Esophagus muscularis mucosa (tissue), 3 donors: Measurements from ENCODE around the gene TBC1D2.

Experiments used
- POLR2A ChIP-seq: fragments of 450-650 bp; IDR thresholded peaks from one replicate; pipeline ENCODE4 v1.6.1; 2017; ENCODE audit warnings: antibody characterized with exemption, moderate library complexity, mild to moderate bottlenecking, low read depth
- TF ChIP-seq, protein P1 (sequence below), 3 experiments: fragments of 200-600 bp in 2 of 3; fragments of 450-650 bp in 1 of 3; sonication (generic) in 2 of 3; IDR thresholded peaks; one replicate each; pipeline ENCODE4 v1.5.1; 2017 to 2019; ENCODE audit warnings: antibody characterized with exemption in 3 of 3, mild to moderate bottlenecking in 2 of 3, moderate library complexity in 1 of 3

DNA sequence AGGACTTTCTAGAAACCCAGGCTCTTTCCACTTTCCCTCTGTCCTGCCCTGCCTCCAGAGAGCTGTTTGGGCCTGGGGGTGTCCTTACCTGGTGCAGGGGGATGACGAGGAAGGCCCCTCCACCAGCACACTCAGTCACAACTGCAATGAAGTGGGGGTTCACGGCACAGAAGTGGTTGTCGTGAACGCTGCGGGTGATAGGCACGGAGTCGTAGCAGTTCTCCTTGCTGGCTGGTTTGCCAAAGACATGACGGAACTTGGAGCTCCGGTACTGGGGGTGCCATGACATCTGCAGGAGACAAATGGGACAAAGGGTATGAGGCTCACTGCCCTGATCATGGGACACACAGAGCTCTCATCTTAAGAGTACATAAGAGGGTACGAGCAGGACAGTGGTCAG, 98.1 kb downstream of the TBC1D2 start:
- TF ChIP-seq, protein P1, sequence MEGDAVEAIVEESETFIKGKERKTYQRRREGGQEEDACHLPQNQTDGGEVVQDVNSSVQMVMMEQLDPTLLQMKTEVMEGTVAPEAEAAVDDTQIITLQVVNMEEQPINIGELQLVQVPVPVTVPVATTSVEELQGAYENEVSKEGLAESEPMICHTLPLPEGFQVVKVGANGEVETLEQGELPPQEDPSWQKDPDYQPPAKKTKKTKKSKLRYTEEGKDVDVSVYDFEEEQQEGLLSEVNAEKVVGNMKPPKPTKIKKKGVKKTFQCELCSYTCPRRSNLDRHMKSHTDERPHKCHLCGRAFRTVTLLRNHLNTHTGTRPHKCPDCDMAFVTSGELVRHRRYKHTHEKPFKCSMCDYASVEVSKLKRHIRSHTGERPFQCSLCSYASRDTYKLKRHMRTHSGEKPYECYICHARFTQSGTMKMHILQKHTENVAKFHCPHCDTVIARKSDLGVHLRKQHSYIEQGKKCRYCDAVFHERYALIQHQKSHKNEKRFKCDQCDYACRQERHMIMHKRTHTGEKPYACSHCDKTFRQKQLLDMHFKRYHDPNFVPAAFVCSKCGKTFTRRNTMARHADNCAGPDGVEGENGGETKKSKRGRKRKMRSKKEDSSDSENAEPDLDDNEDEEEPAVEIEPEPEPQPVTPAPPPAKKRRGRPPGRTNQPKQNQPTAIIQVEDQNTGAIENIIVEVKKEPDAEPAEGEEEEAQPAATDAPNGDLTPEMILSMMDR (IDR thresholded peaks at IDR 0.05), result no peak
- no peak for TF ChIP-seq POLR2A
